Hepatocyte (in vitro differentiated cells): ENCODE results near the gene NFE2. TPM values are rescaled to one million over a fixed set of nuclear protein-coding genes. Genes with fewer than 3 reads are reported as not detected.
A peak's percentile ranks its signal among the peaks of the same experiment; 100 is the strongest.

Experiments
- DNase-seq: peaks from one replicate; pipeline ENCODE4 v3.0.0-alpha.2; 2016; ENCODE audit warnings: low spot score
- H2AFZ ChIP-seq: fragments of 200-600 bp; sonication (generic); 2 replicates; pipeline ENCODE4 v1.6.0; 2016; ENCODE audit warnings: antibody characterized with exemption, mild to moderate bottlenecking
- H3K27ac ChIP-seq: fragments of 200-600 bp; sonication (generic); 2 replicates; pipeline ENCODE4 v1.5.1; 2016; ENCODE audit warnings: mild to moderate bottlenecking
- H3K27me3 ChIP-seq: fragments of 200-600 bp; sonication (generic); 2 replicates; pipeline ENCODE4 v1.6.1; 2016
- H3K36me3 ChIP-seq: fragments of 200-600 bp; sonication (generic); replicated peaks from 2 replicates; pipeline ENCODE4 v1.5.1; 2016; ENCODE audit warnings: low read depth; ENCODE audit not compliant: insufficient read depth
- H3K4me1 ChIP-seq: fragments of 200-600 bp; sonication (generic); 2 replicates; pipeline ENCODE4 v1.5.1; 2016; ENCODE audit warnings: mild to moderate bottlenecking, moderate library complexity; ENCODE audit not compliant: insufficient read depth
- H3K4me2 ChIP-seq: fragments of 200-600 bp; sonication (generic); 2 replicates; pipeline ENCODE4 v1.6.0; 2016
- H3K4me3 ChIP-seq: fragments of 200-600 bp; sonication (generic); 2 replicates; pipeline ENCODE4 v1.5.1; 2016; ENCODE audit warnings: mild to moderate bottlenecking
- H3K79me2 ChIP-seq: fragments of 200-600 bp; sonication (generic); 2 replicates; pipeline ENCODE4 v1.6.0; 2017; ENCODE audit warnings: mild to moderate bottlenecking
- H3K9me2 ChIP-seq: fragments of 200-600 bp; sonication (generic); replicated peaks from 2 replicates; pipeline ENCODE4 v1.6.0; 2017; ENCODE audit warnings: mild to moderate bottlenecking; ENCODE audit not compliant: insufficient read depth
- H3K9me3 ChIP-seq: fragments of 200-600 bp; sonication (generic); 2 replicates; pipeline ENCODE4 v1.5.1; 2016; ENCODE audit warnings: low read depth, mild to moderate bottlenecking
- H4K20me1 ChIP-seq: fragments of 200-600 bp; sonication (generic); 2 replicates; pipeline ENCODE4 v1.6.0; 2016; ENCODE audit warnings: mild to moderate bottlenecking; ENCODE audit not compliant: insufficient read depth, poor library complexity, severe bottlenecking
- EZH2 ChIP-seq: fragments of 200-600 bp; sonication (generic); IDR thresholded peaks from 2 replicates; pipeline ENCODE4 v1.6.1; 2016; ENCODE audit warnings: antibody characterized with exemption, mild to moderate bottlenecking, borderline replicate concordance
- EZH2phosphoT487 ChIP-seq: fragments of 200-600 bp; sonication (generic); IDR thresholded peaks from one replicate; pipeline ENCODE4 v1.6.1; 2018; ENCODE audit warnings: antibody characterized with exemption, mild to moderate bottlenecking, low read depth, moderate library complexity; ENCODE audit not compliant: unreplicated experiment, severe bottlenecking
- WGBS: methylation state at CpG from one replicate; pipeline ENCODE4 v1.1.6; 2016; ENCODE audit warnings: low lambda C conversion rate; ENCODE audit errors: missing lambda C conversion rate; 5-methylcytosine and 5-hydroxymethylcytosine counted together
- polyA plus RNA-seq: library from polyadenylated mRNA; unstranded; fragments of >200 nt; fragmentation: Nextera tagmentation; extraction: Ambion mirVana; gene quantifications from 2 replicates; pipeline ENCODE4 v1.2.1, GENCODE V29; 2016
- total RNA-seq: library from RNA; depleted of rRNA; stranded (reverse); fragments of >200 nt; gene quantifications from 2 replicates; pipeline ENCODE4 v1.2.3, GENCODE V29; 2014
- TF ChIP-seq, protein P1 (sequence below): fragments of 200-600 bp; sonication (generic); IDR thresholded peaks from 2 replicates; pipeline ENCODE4 v1.5.1; 2016; ENCODE audit warnings: antibody characterized with exemption, mild to moderate bottlenecking; ENCODE audit not compliant: poor library complexity

Gene NFE2
- total and polyA plus RNA-seq, 2 experiments from 2014 or later: 0.83 TPM; not detected in 1

DNA sequence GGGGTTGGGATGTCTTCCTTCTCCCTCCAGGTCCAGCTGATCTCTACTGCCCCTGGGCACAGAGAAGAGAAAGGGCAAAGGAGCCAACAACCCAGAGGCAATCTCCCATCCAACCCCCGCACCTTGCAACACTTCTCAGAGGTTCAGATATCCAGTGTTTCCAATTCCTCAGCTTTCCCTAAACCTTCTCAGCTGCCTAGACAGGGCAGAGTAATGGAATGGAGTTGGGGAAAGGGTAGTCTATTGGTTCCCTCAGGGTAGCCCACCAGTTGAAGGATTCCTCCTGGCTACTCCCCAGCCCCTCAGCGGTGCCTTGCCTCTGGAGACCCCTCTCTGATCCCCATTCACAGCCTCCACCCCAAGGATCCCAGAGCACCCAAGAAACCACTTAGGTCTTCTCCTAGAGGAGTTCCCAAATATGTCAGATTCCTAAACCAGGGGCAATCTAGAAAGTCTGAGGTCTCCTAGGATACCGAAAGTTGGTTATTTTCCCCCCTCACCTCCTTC is 537 bp downstream of the NFE2 start:
- Histone ChIP-seq H3K4me1 (peaks cover 20% of the 10 kb centered on the region), H3K36me3 (no peaks in the 10 kb centered on the region), H3K27me3 (peaks cover 2% of the 10 kb centered on the region), H3K27ac (no peak overlapping the region), H3K4me3 (no peak overlapping the region), H2AFZ (peak overlapping the region; percentile 8), H3K9me3 (no peaks in the 10 kb centered on the region), H4K20me1 (no peaks in the 10 kb centered on the region), H3K9me2 (no peaks in the 10 kb centered on the region), H3K79me2 (no peaks in the 10 kb centered on the region), H3K4me2 (peak overlapping the region; percentile 83)
- no peak for DNase-seq
- 56% methylated on average over 3 of the region's 3 CpGs for WGBS
- no peak for TF ChIP-seq EZH2
- TF ChIP-seq EZH2phosphoT487: no peak
- TF ChIP-seq, protein P1, sequence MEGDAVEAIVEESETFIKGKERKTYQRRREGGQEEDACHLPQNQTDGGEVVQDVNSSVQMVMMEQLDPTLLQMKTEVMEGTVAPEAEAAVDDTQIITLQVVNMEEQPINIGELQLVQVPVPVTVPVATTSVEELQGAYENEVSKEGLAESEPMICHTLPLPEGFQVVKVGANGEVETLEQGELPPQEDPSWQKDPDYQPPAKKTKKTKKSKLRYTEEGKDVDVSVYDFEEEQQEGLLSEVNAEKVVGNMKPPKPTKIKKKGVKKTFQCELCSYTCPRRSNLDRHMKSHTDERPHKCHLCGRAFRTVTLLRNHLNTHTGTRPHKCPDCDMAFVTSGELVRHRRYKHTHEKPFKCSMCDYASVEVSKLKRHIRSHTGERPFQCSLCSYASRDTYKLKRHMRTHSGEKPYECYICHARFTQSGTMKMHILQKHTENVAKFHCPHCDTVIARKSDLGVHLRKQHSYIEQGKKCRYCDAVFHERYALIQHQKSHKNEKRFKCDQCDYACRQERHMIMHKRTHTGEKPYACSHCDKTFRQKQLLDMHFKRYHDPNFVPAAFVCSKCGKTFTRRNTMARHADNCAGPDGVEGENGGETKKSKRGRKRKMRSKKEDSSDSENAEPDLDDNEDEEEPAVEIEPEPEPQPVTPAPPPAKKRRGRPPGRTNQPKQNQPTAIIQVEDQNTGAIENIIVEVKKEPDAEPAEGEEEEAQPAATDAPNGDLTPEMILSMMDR: no peak

DNA sequence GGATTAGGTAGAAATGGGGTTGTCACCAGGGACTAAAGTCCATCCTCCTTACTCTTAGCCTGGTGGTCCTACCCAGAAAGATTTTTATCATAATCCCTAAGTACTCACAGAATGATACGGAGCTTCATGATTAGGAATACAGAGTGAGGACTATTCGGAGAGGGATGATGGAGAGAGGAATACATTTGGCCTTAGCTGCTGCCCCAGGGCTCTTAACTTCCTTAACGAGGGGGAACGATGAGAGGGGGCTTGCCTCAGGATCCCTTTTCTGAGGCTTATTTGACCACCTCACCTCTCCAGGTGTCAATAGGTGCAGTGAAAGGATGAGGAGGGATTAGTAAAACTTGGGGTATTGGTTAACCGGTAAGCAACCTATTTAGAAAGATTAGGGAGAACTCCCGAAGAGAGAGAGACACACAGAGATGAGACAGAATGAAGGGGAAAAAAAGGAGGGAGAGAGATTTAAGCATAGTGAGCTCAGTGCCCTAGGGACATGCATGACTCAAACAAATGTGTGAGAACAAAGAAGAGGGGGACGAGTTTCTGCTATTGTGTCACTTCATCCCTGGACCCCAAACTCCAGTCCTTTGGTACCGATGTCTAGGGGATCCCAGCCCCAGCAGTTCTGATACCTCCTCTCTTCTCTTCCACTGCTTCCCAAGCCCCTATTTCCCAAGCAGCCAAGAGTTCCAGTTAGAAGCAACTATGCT is 1.1 kb downstream of the NFE2 start:
- Histone ChIP-seq H3K9me3 (no peaks in the 10 kb centered on the region), H3K4me2 (no peak overlapping the region), H3K27ac (no peak overlapping the region), H4K20me1 (no peaks in the 10 kb centered on the region), H3K79me2 (no peaks in the 10 kb centered on the region), H3K4me1 (peaks cover 20% of the 10 kb centered on the region), H3K27me3 (peaks cover 2% of the 10 kb centered on the region), H3K4me3 (no peak overlapping the region), H3K36me3 (no peaks in the 10 kb centered on the region), H3K9me2 (no peaks in the 10 kb centered on the region), H2AFZ (no peak overlapping the region)
- TF ChIP-seq EZH2 (no peak), EZH2phosphoT487 (no peak)
- no peak for DNase-seq
- WGBS: 71% methylated on average over 8 of the region's 8 CpGs

DNA sequence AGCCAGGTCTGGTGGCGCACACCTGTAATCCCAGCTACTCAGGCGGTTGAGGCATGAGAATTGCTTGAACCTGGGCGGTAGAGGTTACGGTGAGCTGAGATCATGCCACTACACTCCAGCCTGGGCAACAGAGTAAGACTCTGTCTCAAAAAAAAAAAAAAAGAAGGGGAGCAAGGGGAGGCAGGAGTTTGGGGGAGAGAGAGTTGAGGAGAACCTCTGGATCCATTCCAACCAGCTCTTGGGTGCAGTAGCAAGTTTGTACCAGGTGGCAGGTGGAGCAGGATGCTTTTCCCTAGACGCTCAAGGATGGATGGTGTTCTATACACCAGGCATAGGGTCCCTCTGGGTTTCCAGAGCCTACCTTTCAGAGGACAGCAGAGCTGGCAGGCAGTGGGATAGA is 1.9 kb downstream of the NFE2 start:
- no peaks in the 10 kb centered on the region for H4K20me1 ChIP-seq
- H3K9me3 ChIP-seq: no peaks in the 10 kb centered on the region
- H3K27ac ChIP-seq: no peak overlapping the region
- no peak overlapping the region for H2AFZ ChIP-seq
- no peaks in the 10 kb centered on the region for H3K36me3 ChIP-seq
- DNase-seq: no peak
- H3K4me2 ChIP-seq: no peak overlapping the region
- TF ChIP-seq EZH2phosphoT487 (no peak), EZH2 (no peak)
- TF ChIP-seq, protein P1: no peak
- H3K4me1 ChIP-seq: peaks cover 14% of the 10 kb centered on the region
- no peak overlapping the region for H3K4me3 ChIP-seq
- peaks cover 2% of the 10 kb centered on the region for H3K27me3 ChIP-seq
- WGBS: 92% methylated on average over 5 of the region's 5 CpGs
- no peaks in the 10 kb centered on the region for H3K9me2 ChIP-seq
- no peaks in the 10 kb centered on the region for H3K79me2 ChIP-seq

DNA sequence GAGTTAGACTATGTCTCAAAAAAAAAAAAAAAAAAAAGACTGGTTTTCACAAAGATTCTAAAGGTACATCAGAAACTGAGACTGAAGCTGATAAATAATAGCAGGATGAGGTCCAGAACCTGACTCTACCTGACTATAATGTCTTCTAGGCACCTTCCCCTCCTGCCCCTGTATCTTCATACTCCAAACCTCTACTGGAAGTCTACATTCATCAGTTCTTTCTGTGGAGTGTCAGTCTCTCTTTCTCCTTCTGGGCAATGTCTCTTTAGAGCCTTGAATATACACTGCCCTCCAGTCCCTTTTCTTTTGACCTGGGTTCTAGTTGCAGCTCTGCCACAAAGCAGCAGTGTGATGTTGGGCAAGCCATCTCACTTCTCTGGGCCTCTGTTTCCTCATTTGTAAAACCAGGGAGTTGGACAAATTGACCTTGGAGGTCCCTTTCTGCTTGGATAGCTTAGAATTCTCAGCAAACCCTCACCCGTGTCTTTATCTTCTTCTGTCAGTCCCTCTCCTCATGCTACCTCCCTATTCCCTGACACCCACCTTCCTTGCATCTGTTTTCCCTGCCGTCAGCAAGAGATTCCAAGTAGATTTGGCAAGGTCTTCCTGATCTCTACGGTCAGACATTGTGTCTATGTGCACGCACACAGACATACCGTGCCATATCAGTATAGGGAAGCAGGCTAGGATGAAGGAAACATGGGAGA is 4.3 kb downstream of the NFE2 start:
- TF ChIP-seq, protein P1: no peak
- no peak for TF ChIP-seq EZH2phosphoT487
- TF ChIP-seq EZH2: no peak
- DNase-seq: no peak
- Histone ChIP-seq H3K9me2 (no peaks in the 10 kb centered on the region), H3K27me3 (peaks cover 2% of the 10 kb centered on the region), H3K36me3 (no peaks in the 10 kb centered on the region), H3K79me2 (no peaks in the 10 kb centered on the region), H3K4me2 (no peak overlapping the region), H3K4me1 (peaks cover 12% of the 10 kb centered on the region), H4K20me1 (no peaks in the 10 kb centered on the region), H2AFZ (no peak overlapping the region), H3K27ac (no peak overlapping the region), H3K9me3 (no peaks in the 10 kb centered on the region), H3K4me3 (no peak overlapping the region)
- 75% methylated on average over 5 of the region's 5 CpGs for WGBS
